SU-DHL-6 (cell line): Measurements from ENCODE around the gene ERI2.

Source experiments
- H2AFZ ChIP-seq: fragments of 200-600 bp; sonication (generic); 2 replicates; pipeline ENCODE4 v1.6.1; 2014; ENCODE audit warnings: low read depth, mild to moderate bottlenecking, moderate library complexity, mixed read lengths, antibody characterized with exemption, low read length; ENCODE audit not compliant: severe bottlenecking
- H3F3A ChIP-seq: fragments of 200-600 bp; shearing (Covaris generic); 2 replicates; pipeline ENCODE4 v1.6.0; 2016; ENCODE audit warnings: antibody characterized with exemption, mild to moderate bottlenecking; ENCODE audit not compliant: insufficient read depth
- H3K27ac ChIP-seq: fragments of 200-600 bp; sonication (generic); 2 replicates; pipeline ENCODE4 v1.5.1; 2016; ENCODE audit warnings: low read depth, mild to moderate bottlenecking, low read length, moderate library complexity, mixed read lengths
- H3K27me3 ChIP-seq: fragments of 200-600 bp; sonication (generic), shearing (Covaris generic); 2 replicates; pipeline ENCODE4 v1.6.0; 2014; ENCODE audit warnings: mild to moderate bottlenecking, low read length
- H3K36me3 ChIP-seq: fragments of 200-600 bp; sonication (generic); 2 replicates; pipeline ENCODE4 v1.6.1; 2014; ENCODE audit warnings: mild to moderate bottlenecking, low read length, mixed read lengths
- H3K4me2 ChIP-seq: fragments of 300-600, 200-600 bp; shearing (Covaris generic), sonication (generic); 2 replicates; pipeline ENCODE4 v1.6.0; 2014; ENCODE audit warnings: low read length, low read depth, mild to moderate bottlenecking; ENCODE audit not compliant: poor library complexity, severe bottlenecking
- H3K4me3 ChIP-seq: fragments of 200-600 bp; sonication (generic); 2 replicates; pipeline ENCODE4 v1.5.1; 2014; ENCODE audit warnings: antibody characterized with exemption, low read length, mild to moderate bottlenecking, mixed read lengths; ENCODE audit not compliant: insufficient read depth, poor library complexity, severe bottlenecking
- H3K79me2 ChIP-seq: fragments of 200-600 bp; sonication (generic); 2 replicates; pipeline ENCODE4 v1.6.1; 2014; ENCODE audit warnings: mild to moderate bottlenecking, low read length, moderate library complexity; ENCODE audit not compliant: insufficient read depth
- H3K9ac ChIP-seq: fragments of 200-600 bp; sonication (generic); 2 replicates; pipeline ENCODE4 v1.7.0; 2014; ENCODE audit warnings: mild to moderate bottlenecking, low read length
- H3K9me2 ChIP-seq: fragments of 200-600 bp; sonication (generic); replicated peaks from 2 replicates; pipeline ENCODE4 v1.6.1; 2014; ENCODE audit warnings: low read length; ENCODE audit not compliant: insufficient read depth
- H3K9me3 ChIP-seq: fragments of 200-600 bp; sonication (generic); 2 replicates; pipeline ENCODE4 v1.6.1; 2014; ENCODE audit warnings: low read length, mixed read lengths; ENCODE audit not compliant: insufficient read depth
- H4K20me1 ChIP-seq: fragments of 200-600 bp; sonication (generic); 2 replicates; pipeline ENCODE4 v1.6.1; 2014; ENCODE audit warnings: low read depth, mild to moderate bottlenecking, antibody characterized with exemption, low read length, moderate library complexity, mixed read lengths
- EZH2phosphoT487 ChIP-seq: fragments of 200-600 bp; sonication (generic), shearing (Covaris generic); conservative IDR thresholded peaks from 2 replicates; pipeline ENCODE4 v1.6.1; 2018; ENCODE audit warnings: mild to moderate bottlenecking, antibody characterized with exemption, low read length, moderate library complexity, mixed read lengths
- TF ChIP-seq, protein P1 (sequence below): fragments of 200-600 bp; sonication (generic); IDR thresholded peaks from one replicate; pipeline ENCODE4 v1.5.1; 2017; ENCODE audit warnings: antibody characterized with exemption, mild to moderate bottlenecking, low read length, moderate library complexity; ENCODE audit not compliant: insufficient read depth, poor library complexity, severe bottlenecking

ERI2 gene, protein sequence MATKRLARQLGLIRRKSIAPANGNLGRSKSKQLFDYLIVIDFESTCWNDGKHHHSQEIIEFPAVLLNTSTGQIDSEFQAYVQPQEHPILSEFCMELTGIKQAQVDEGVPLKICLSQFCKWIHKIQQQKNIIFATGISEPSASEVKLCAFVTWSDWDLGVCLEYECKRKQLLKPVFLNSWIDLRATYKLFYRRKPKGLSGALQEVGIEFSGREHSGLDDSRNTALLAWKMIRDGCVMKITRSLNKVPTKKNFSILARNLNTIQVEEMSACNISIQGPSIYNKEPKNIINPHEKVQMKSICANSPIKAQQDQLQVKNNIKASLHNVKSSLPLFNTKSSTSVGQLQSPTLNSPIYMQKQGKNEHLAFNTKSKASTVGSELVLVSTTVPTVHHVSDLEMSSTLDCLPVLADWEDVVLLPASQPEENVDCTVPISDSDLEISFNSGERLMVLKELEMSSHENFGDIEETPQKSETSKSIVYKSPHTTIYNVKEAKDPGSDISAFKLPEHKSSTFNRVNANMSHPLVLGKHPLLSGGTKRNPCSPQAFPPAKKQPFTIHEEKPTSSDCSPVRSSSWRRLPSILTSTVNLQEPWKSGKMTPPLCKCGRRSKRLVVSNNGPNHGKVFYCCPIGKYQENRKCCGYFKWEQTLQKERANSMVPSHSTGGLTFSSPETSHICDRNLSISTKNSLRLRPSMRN

GRCh38 chr16:20806168-20807050, at the start of gene ERI2, which contains the start of gene REXO5:
ERI2 (minus strand) TSS chr16:20806472; CDS start chr16:20806430, 42 bp downstream.
REXO5 (plus strand) TSS chr16:20806527; CDS start chr16:20806954, 427 bp downstream.
- H2AFZ ChIP-seq = peak within 1 kb of the TSS; percentile 73
- H3F3A ChIP-seq = peaks cover 13% of the 10 kb centered on the region; the same call in 1 of the 2 replicates
- TF ChIP-seq, protein P1, sequence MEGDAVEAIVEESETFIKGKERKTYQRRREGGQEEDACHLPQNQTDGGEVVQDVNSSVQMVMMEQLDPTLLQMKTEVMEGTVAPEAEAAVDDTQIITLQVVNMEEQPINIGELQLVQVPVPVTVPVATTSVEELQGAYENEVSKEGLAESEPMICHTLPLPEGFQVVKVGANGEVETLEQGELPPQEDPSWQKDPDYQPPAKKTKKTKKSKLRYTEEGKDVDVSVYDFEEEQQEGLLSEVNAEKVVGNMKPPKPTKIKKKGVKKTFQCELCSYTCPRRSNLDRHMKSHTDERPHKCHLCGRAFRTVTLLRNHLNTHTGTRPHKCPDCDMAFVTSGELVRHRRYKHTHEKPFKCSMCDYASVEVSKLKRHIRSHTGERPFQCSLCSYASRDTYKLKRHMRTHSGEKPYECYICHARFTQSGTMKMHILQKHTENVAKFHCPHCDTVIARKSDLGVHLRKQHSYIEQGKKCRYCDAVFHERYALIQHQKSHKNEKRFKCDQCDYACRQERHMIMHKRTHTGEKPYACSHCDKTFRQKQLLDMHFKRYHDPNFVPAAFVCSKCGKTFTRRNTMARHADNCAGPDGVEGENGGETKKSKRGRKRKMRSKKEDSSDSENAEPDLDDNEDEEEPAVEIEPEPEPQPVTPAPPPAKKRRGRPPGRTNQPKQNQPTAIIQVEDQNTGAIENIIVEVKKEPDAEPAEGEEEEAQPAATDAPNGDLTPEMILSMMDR = peak; percentile 24
- TF ChIP-seq EZH2phosphoT487 = no peak
- no peaks in the 10 kb centered on the region for H3K9me3 ChIP-seq
- peak within 1 kb of the TSS; percentile 86 for H3K9ac ChIP-seq
- H3K79me2 ChIP-seq = peaks cover 9% of the 10 kb centered on the region; the same call in 1 of the 2 replicates
- peak within 1 kb of the TSS; percentile 70 for H3K4me3 ChIP-seq
- H3K27me3 ChIP-seq = no peaks in the 10 kb centered on the region
- H3K36me3 ChIP-seq = 0 out of 2 replicates have a peak, but pooled peaks cover under 1% of the 10 kb centered on the region
- peak within 1 kb of the TSS; percentile 84 for H3K4me2 ChIP-seq
- peak within 1 kb of the TSS; percentile 86 for H3K27ac ChIP-seq
- no peaks in the 10 kb centered on the region for H4K20me1 ChIP-seq
- no peaks in the 10 kb centered on the region for H3K9me2 ChIP-seq

DNA sequence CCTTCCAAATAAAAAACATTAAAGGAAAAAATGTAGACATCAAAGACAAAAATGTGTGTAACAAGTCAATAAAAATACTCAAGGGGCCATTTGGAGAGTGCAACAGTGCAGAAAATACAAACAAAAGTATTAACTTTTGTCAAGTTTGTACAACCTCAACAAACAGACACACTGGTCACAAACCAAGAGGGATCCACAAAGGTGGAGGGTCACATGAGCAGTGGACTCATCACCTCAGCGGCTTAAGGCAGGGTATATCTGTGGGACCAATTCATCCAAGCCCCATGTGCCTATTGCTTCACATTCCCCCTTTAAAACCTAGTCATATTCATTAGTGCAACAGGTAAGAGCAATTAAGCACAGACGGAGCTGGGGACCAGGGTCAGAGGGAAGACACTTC, 48.7 kb upstream of the ERI2 start:
- Histone ChIP-seq H3K79me2 (no peaks in the 10 kb centered on the region), H3K36me3 (no peaks in the 10 kb centered on the region), H3K4me2 (no peak overlapping the region)

GRCh38 chr16:20853981-20854620, 47.8 kb upstream of the ERI2 start:
- H3K9ac ChIP-seq = no peak overlapping the region
- H3K27ac ChIP-seq = no peak overlapping the region
- H3K36me3 ChIP-seq = no peaks in the 10 kb centered on the region
- H3K9me3 ChIP-seq = no peaks in the 10 kb centered on the region
- no peaks in the 10 kb centered on the region for H4K20me1 ChIP-seq
- H3K27me3 ChIP-seq = no peaks in the 10 kb centered on the region
- H3K79me2 ChIP-seq = no peaks in the 10 kb centered on the region
- TF ChIP-seq EZH2phosphoT487 = no peak
- TF ChIP-seq, protein P1 = no peak
- no peak overlapping the region for H3K4me3 ChIP-seq
- no peak overlapping the region for H2AFZ ChIP-seq
- no peaks in the 10 kb centered on the region for H3K9me2 ChIP-seq
- H3K4me2 ChIP-seq = no peak overlapping the region
- H3F3A ChIP-seq = no peaks in the 10 kb centered on the region

More for the DNA sequence above, 48.7 kb upstream of the ERI2 start:
- H3K27ac ChIP-seq = no peak overlapping the region
- H3K27me3 ChIP-seq = no peaks in the 10 kb centered on the region
- TF ChIP-seq, protein P1 = no peak
- no peak for TF ChIP-seq EZH2phosphoT487
- H3K9me3 ChIP-seq = no peaks in the 10 kb centered on the region
- no peak overlapping the region for H3K4me3 ChIP-seq
- no peaks in the 10 kb centered on the region for H3F3A ChIP-seq
- H3K9me2 ChIP-seq = no peaks in the 10 kb centered on the region
- no peak overlapping the region for H3K9ac ChIP-seq
- no peak overlapping the region for H2AFZ ChIP-seq
- H4K20me1 ChIP-seq = no peaks in the 10 kb centered on the region
